ENCODE results near the gene WDPCP.
A peak's percentile ranks its signal among the peaks of the same experiment; 100 is the strongest.

The WDPCP gene

DNA sequence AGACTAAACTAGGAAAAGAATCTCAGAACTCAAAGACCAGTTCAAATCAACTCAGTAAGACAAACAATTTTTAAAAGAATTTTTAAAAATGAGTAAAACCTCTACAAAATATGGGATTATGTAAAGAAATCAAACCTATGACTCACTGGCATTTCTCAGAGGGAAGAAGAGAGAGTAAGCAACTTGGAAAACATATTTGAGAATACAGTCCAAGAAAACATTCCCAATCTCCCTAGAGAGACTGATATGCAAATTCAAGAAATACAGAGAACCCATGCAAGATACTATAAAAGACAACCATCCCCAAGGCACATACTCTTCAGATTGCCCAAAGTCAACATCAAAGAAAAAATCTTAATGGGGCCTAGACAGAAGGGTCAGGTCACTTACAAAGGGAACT, 162.7 kb downstream of the WDPCP start:
- H3K4me1 ChIP-seq (ENCODE audit: control insufficient read depth, insufficient read depth, low read depth, low read length), result no peaks in the 10 kb centered on the region
- H4K91ac ChIP-seq (ENCODE audit: low read length), result no peak overlapping the region
- no peak overlapping the region for H2AK5ac ChIP-seq (ENCODE audit: low read length, severe bottlenecking)
- H2BK5ac ChIP-seq (ENCODE audit: low read depth, low read length, poor library complexity, severe bottlenecking), result no peak overlapping the region
- no peak overlapping the region for H3K23ac ChIP-seq (ENCODE audit: low read length in 2 of 2)
- no peak overlapping the region for H2BK12ac ChIP-seq (ENCODE audit: low read length in 2 of 2)
- no peak overlapping the region for H3K27ac ChIP-seq (ENCODE audit: low read length, poor library complexity, severe bottlenecking)
- no peak overlapping the region for H3K4me2 ChIP-seq (ENCODE audit: low read length, poor library complexity, severe bottlenecking)
- H2BK120ac ChIP-seq (ENCODE audit: low read depth, low read length), result no peak overlapping the region
- H4K8ac ChIP-seq (ENCODE audit: low read length), result no peak overlapping the region
- no peaks in the 10 kb centered on the region for H3K27me3 ChIP-seq (ENCODE audit: control insufficient read depth in 1 of 2, insufficient read depth in 1 of 2, low read length in 2 of 2)
- H3K4me3 ChIP-seq (ENCODE audit: insufficient read depth in 1 of 2, low read depth in 1 of 2, low read length in 2 of 2), result no peak overlapping the region
- no peak overlapping the region for H2AFZ ChIP-seq (ENCODE audit: low read depth, low read length)
- H3K14ac ChIP-seq (ENCODE audit: low read length in 2 of 2), result no peak overlapping the region
- no peak overlapping the region for H3K18ac ChIP-seq (ENCODE audit: low read depth in 1 of 2, low read length in 2 of 2)
- DNase-seq, result no peak
- H2BK15ac ChIP-seq (ENCODE audit: low read depth, poor library complexity, severe bottlenecking), result no peak overlapping the region
- H3K9me3 ChIP-seq (ENCODE audit: control insufficient read depth, low read length), result peaks cover 3% of the 10 kb centered on the region
- H3K79me1 ChIP-seq (replicated peaks; ENCODE audit: low read length, poor library complexity, severe bottlenecking), result no peaks in the 10 kb centered on the region
- H3K36me3 ChIP-seq (ENCODE audit: control insufficient read depth in 1 of 2, insufficient read depth in 2 of 2, low read depth in 1 of 2, low read length in 2 of 2), result no peaks in the 10 kb centered on the region
- peak overlapping the region; percentile 61 for H3K9ac ChIP-seq (ENCODE audit: low read length)
- no peak overlapping the region for H3K4ac ChIP-seq (ENCODE audit: low read depth in 1 of 2, low read length in 2 of 2)

- Histone ChIP-seq H3K4me1 (ENCODE audit: control insufficient read depth, insufficient read depth, low read depth, low read length) (no peaks in the 10 kb centered on the region), H3K18ac (ENCODE audit: low read depth in 1 of 2, low read length in 2 of 2) (no peak overlapping the region), H3K14ac (ENCODE audit: low read length in 2 of 2) (no peak overlapping the region), H2AK5ac (ENCODE audit: low read length, severe bottlenecking) (no peak overlapping the region), H3K9ac (ENCODE audit: low read length) (peak overlapping the region; percentile 61), H3K4me2 (ENCODE audit: low read length, poor library complexity, severe bottlenecking) (no peak overlapping the region), H3K79me1 (replicated peaks; ENCODE audit: low read length, poor library complexity, severe bottlenecking) (no peaks in the 10 kb centered on the region), H2BK15ac (ENCODE audit: low read depth, poor library complexity, severe bottlenecking) (no peak overlapping the region), H3K27ac (ENCODE audit: low read length, poor library complexity, severe bottlenecking) (no peak overlapping the region), H3K4me3 (ENCODE audit: insufficient read depth in 1 of 2, low read depth in 1 of 2, low read length in 2 of 2) (no peak overlapping the region), H4K8ac (ENCODE audit: low read length) (no peak overlapping the region), H3K4ac (ENCODE audit: low read depth in 1 of 2, low read length in 2 of 2) (no peak overlapping the region), H2AFZ (ENCODE audit: low read depth, low read length) (no peak overlapping the region), H2BK5ac (ENCODE audit: low read depth, low read length, poor library complexity, severe bottlenecking) (no peak overlapping the region), H2BK120ac (ENCODE audit: low read depth, low read length) (no peak overlapping the region), H2BK12ac (ENCODE audit: low read length in 2 of 2) (no peak overlapping the region), H3K27me3 (ENCODE audit: control insufficient read depth in 1 of 2, insufficient read depth in 1 of 2, low read length in 2 of 2) (no peaks in the 10 kb centered on the region), H3K23ac (ENCODE audit: low read length in 2 of 2) (no peak overlapping the region), H3K9me3 (ENCODE audit: control insufficient read depth, low read length) (peaks cover 3% of the 10 kb centered on the region), H3K36me3 (ENCODE audit: control insufficient read depth in 1 of 2, insufficient read depth in 2 of 2, low read depth in 1 of 2, low read length in 2 of 2) (no peaks in the 10 kb centered on the region), H4K91ac (ENCODE audit: low read length) (no peak overlapping the region)
- WGBS, result 83% methylated on average over 4 of the region's 4 CpGs
- DNase-seq, result no peak
Observed at GRCh38 chr2:63425079-63425416, 163.2 kb downstream of the WDPCP start.

DNA sequence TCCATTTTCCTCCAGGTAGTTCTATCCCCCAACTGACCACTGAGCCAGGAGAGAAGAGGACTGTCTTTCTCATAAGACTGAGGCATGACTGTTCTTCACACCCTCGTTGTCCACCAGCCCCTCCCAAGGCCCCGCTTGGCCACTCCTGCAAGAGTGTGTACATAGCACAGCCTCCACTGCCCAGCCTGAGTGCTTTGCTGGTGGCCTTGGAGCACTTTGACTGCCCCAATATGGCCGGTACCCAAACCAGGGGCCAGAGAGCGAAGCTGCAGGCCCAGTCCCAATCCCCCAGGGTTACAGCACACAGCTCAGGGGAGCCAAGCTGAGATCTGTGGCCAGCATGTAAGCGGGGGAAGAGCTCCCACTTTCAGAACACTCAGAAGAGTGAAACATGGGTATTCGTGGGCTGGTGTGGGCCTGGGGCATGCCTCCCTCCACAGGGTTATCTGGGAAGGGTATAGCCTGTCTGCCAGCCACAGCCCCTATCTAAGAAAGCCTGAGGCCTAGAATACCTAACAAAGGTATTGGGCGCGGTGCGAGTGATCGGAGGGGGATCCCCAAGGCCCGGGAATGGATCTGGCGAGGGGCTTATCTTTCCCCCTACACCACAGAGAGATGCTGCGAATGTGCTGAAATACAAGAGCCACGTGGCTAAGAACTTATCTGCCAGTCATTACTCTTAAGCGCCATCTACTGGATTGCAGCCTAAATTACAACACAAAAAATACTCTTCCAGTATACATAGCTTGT, 163.8 kb downstream of the WDPCP start:
- Histone ChIP-seq H3K9me3 (ENCODE audit: control insufficient read depth, low read length) (peaks cover 3% of the 10 kb centered on the region), H2BK5ac (ENCODE audit: low read depth, low read length, poor library complexity, severe bottlenecking) (no peak overlapping the region), H3K9ac (ENCODE audit: low read length) (no peak overlapping the region), H2BK15ac (ENCODE audit: low read depth, poor library complexity, severe bottlenecking) (no peak overlapping the region), H3K4me2 (ENCODE audit: low read length, poor library complexity, severe bottlenecking) (no peak overlapping the region), H3K79me1 (replicated peaks; ENCODE audit: low read length, poor library complexity, severe bottlenecking) (no peaks in the 10 kb centered on the region), H3K4me3 (ENCODE audit: insufficient read depth in 1 of 2, low read depth in 1 of 2, low read length in 2 of 2) (no peak overlapping the region), H2AFZ (ENCODE audit: low read depth, low read length) (no peak overlapping the region), H4K91ac (ENCODE audit: low read length) (no peak overlapping the region), H3K14ac (ENCODE audit: low read length in 2 of 2) (no peak overlapping the region), H3K23ac (ENCODE audit: low read length in 2 of 2) (no peak overlapping the region), H3K4me1 (ENCODE audit: control insufficient read depth, insufficient read depth, low read depth, low read length) (no peaks in the 10 kb centered on the region), H2AK5ac (ENCODE audit: low read length, severe bottlenecking) (no peak overlapping the region), H3K27me3 (ENCODE audit: control insufficient read depth in 1 of 2, insufficient read depth in 1 of 2, low read length in 2 of 2) (no peaks in the 10 kb centered on the region), H3K27ac (ENCODE audit: low read length, poor library complexity, severe bottlenecking) (no peak overlapping the region), H2BK120ac (ENCODE audit: low read depth, low read length) (no peak overlapping the region), H3K36me3 (ENCODE audit: control insufficient read depth in 1 of 2, insufficient read depth in 2 of 2, low read depth in 1 of 2, low read length in 2 of 2) (no peaks in the 10 kb centered on the region), H3K4ac (ENCODE audit: low read depth in 1 of 2, low read length in 2 of 2) (peak overlapping the region in 1 of 2 experiments; percentile 17), H3K18ac (ENCODE audit: low read depth in 1 of 2, low read length in 2 of 2) (no peak overlapping the region), H4K8ac (ENCODE audit: low read length) (no peak overlapping the region), H2BK12ac (ENCODE audit: low read length in 2 of 2) (no peak overlapping the region)
- DNase-seq, result peak; percentile 31
- WGBS, result 74% methylated on average over 15 of the region's 15 CpGs

DNA sequence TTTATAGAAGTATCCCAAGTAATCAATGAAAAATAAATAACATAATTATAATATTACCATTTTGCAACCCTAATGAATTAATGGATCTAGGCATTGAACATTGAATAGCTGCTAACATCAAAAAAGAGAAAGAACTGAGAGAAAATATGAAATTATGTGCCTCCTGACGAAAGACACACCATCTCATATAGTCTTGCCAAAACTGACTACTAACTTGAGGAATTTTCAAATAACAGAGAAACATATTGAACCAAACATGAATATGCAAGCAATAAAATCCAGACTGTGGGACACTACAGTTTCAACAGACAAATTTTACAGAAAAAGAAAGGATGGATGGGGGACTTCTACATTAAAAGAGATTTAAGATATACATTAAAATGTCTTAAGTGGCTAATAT, 165.7 kb downstream of the WDPCP start:
- no peak overlapping the region for H3K4ac ChIP-seq (ENCODE audit: low read depth in 1 of 2, low read length in 2 of 2)
- no peak for DNase-seq
- no peak overlapping the region for H4K91ac ChIP-seq (ENCODE audit: low read length)
- H3K23ac ChIP-seq (ENCODE audit: low read length in 2 of 2), result no peak overlapping the region
- H3K79me1 ChIP-seq (replicated peaks; ENCODE audit: low read length, poor library complexity, severe bottlenecking), result no peaks in the 10 kb centered on the region
- no peak overlapping the region for H3K14ac ChIP-seq (ENCODE audit: low read length in 2 of 2)
- no CpG with 5 or more reads among the region's 1 CpG for WGBS
- no peaks in the 10 kb centered on the region for H3K9me3 ChIP-seq (ENCODE audit: control insufficient read depth, low read length)
- no peak overlapping the region for H3K9ac ChIP-seq (ENCODE audit: low read length)
- no peaks in the 10 kb centered on the region for H3K4me1 ChIP-seq (ENCODE audit: control insufficient read depth, insufficient read depth, low read depth, low read length)
- H3K4me2 ChIP-seq (ENCODE audit: low read length, poor library complexity, severe bottlenecking), result no peak overlapping the region
- H3K18ac ChIP-seq (ENCODE audit: low read depth in 1 of 2, low read length in 2 of 2), result no peak overlapping the region
- H2BK5ac ChIP-seq (ENCODE audit: low read depth, low read length, poor library complexity, severe bottlenecking), result no peak overlapping the region
- H4K8ac ChIP-seq (ENCODE audit: low read length), result no peak overlapping the region
- no peak overlapping the region for H3K4me3 ChIP-seq (ENCODE audit: insufficient read depth in 1 of 2, low read depth in 1 of 2, low read length in 2 of 2)
- H3K36me3 ChIP-seq (ENCODE audit: control insufficient read depth in 1 of 2, insufficient read depth in 2 of 2, low read depth in 1 of 2, low read length in 2 of 2), result no peaks in the 10 kb centered on the region
- H2AK5ac ChIP-seq (ENCODE audit: low read length, severe bottlenecking), result no peak overlapping the region
- no peak overlapping the region for H2BK120ac ChIP-seq (ENCODE audit: low read depth, low read length)
- H3K27ac ChIP-seq (ENCODE audit: low read length, poor library complexity, severe bottlenecking), result no peak overlapping the region
- H2AFZ ChIP-seq (ENCODE audit: low read depth, low read length), result no peak overlapping the region
- H2BK12ac ChIP-seq (ENCODE audit: low read length in 2 of 2), result no peak overlapping the region
- no peak overlapping the region for H2BK15ac ChIP-seq (ENCODE audit: low read depth, poor library complexity, severe bottlenecking)
- no peaks in the 10 kb centered on the region for H3K27me3 ChIP-seq (ENCODE audit: control insufficient read depth in 1 of 2, insufficient read depth in 1 of 2, low read length in 2 of 2)

Data from mesenchymal stem cell (in vitro differentiated cells and primary cell).